HPDE6-E6E7 (cell line): ENCODE results near the gene SDC1.

Source experiments
- DNase-seq: peaks from one replicate; pipeline ENCODE4 v3.0.0; 2011; ENCODE audit warnings: missing footprints; ENCODE audit errors: extremely low spot score

SDC1 gene

DNA sequence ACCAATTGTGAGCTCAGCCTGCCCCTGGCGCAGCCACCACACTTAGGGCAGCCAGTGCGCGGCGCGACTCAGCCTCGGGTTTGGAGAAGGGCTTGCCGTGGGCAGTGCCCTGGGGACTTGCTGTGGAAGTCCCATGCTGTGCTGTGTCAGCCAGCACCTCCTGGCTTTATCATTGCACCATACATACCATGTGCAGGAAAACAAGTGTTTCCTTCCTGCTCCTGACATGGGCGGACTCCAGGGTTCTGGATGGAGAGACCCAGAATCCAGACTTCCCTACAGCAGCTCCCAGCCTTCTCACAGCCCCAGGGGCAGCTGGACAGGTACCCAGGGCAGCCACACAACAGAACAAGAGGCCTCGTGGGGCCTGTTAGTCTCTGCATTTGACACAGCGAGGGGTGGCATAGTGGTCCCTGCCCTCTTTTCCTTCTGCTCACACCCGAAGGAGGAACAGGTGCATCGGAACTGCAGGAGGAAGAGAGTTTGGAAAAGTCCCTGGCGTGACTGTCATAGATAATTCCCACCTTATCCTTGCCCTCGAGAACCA is 54.2 kb downstream of the SDC1 start:
- DNase-seq = no peak

DNA sequence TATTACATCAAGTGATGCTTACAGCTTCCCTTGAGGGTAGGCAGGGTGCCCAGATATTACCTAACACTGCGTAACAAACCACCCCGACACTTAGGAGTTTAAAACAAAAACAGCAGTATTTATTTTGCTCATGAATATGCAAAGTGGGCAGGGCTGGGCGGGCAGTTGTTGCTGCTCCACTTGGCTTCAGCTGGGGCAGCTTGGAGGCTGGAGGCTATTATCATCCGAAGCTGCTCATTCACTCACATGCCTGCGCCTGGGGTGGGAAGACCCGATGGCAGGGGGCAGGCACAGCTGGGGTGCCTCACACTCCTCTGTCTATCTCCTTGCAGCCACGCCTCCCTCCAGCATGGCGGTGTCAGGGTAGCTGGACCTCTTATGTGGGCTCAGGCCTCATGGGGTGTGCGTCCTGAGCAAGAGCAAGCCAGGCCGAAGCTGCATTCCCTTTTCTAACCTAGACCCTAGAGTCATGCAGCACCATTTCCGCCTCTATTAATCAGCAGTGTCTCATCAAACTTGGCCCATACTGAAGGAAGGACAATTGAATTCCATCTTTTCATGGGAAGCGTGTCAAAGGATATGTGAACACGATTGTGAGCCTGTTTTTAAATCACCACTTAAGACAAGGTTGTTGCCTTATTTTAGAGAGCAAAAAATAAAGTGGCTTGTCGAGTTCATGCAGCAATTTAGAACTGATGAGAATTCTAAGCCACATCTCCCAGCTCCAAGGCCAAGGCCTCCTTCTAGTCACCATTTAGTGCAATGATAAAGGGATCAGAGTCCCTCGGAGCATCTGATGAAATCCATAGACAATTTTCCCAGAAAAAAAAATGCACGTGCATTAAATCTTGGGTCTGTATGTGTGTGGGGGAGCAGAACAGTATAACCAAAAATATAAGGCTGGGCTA is 54.9 kb downstream of the SDC1 start:
- DNase-seq = no peak

DNA sequence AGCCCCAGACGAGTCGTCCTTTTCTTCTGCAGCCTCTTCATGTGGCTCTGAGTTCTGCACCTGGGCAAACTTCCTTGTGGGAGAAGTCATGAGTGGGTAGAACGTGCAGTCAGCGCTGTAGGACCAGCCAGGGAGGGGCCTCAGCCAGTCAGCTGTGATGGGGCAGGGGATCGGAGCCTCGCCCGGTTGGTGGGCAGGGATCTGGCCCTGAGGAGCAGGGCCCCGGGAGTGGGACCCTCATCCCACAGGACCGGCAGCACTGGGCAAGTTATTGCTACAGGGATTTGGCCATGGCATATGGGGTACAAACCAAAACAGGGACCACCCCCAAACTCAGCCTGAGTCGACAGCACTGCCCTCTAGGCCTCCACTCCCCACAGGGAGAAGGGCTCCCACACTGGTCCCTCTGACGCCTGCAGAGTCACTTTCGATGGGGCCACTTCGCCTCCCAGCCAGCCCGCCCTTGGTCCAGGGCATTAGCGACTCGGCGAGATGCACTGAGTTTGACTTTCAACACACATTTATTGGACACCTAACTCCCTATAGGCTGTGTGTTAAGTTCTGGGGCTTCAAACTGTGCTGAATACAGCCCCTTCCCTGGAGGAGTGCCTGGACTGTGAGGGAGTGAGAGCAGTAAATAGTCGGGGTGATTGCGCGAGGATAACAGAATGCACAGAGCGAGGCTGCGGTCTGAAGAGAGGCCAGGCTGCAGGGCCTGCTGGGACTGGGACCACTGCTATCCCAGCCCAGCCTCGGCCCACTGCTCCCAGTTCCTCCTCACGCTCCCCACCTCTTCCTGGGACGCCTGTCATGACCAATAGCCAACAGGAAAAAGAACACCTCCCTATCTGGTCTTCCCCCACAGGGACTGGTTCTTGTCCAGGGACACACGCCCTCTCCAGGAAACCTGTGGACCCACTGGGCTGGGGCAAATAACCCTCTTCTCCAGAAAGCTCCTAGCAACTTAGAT is 55.9 kb downstream of the SDC1 start:
- DNase-seq = no peak

DNA sequence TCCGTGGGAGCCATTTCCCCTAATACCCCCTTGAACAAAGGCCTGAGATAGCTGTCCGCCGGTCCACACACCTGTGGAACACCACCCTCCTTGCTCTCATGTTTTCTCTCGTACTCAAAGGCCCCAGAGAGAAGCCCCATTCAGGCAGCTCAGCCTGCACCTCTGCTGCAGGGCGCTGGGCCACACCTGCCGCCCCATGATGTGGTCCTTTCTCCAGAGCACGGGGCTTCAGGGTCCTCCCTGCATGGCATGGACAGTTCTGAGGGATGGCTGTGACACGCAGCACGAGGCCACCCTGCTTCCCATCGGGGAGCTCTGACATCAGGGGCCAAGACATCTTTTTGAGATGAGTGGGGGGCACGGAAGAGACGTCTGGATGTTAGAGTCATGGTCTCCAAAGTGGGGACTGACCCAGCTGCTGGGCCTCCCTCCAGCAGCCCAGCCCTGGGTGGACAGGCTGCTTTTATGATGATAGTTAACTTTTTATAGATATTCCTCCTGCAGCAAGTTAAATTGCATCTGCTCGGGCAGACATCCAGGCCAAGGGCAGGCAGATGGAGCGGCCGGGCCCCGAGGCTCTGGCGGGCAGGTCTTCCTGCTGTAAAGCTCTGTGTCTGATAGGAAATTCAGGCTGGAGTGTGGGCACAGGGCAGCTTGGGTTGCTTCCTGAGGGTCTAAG is 56.7 kb downstream of the SDC1 start:
- no peak for DNase-seq

DNA sequence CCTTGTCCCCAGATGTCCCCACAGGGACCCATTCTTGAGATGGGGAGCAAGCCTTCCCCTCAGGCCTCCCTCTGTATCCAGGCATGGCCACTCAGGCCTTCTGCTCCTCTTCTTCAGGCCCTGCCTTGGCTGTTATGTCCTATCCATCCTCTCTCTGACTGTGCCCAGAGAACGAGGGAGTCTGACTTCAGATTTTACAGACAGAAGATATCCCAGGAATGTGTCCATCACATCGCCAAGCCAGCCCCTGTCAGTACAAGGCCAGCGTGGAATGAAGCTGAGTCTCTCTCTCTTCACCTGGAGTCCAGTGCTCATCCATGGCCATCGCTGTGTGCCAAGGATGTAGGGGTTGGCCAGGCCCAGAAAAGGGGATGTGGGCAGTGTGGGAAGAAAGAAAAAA is 57.6 kb downstream of the SDC1 start:
- DNase-seq = no peak

DNA sequence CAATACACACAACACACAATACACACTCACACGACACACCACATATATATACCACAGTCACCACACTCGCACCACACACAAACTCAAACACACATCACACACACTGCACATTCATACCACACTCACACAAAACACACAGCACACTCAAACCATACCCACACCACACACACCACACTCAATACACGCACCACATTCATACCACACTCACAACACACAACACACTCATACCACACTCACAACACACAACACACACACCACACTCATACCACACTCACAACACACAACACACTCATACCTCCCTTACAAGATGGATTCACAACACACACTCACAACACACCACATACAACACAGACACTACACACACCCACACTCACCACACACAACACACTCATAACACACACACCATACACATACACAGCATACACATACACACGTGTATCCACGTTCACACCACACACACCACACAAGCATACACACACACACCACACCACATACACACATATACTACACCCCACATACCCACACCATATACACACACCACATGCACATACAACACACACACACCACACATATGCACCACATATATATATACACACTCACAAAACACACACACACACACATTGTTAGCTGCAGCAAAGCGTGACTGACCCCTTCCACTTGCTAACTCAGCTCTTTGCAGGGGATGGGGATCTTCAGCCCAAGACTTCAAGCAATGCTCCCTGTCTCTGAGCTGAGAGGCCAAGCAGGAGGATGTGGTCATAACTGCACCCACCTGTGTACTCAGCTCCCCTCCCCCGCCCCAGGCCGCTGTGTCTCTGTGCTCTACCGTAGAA is 59.0 kb downstream of the SDC1 start:
- DNase-seq = no peak

DNA sequence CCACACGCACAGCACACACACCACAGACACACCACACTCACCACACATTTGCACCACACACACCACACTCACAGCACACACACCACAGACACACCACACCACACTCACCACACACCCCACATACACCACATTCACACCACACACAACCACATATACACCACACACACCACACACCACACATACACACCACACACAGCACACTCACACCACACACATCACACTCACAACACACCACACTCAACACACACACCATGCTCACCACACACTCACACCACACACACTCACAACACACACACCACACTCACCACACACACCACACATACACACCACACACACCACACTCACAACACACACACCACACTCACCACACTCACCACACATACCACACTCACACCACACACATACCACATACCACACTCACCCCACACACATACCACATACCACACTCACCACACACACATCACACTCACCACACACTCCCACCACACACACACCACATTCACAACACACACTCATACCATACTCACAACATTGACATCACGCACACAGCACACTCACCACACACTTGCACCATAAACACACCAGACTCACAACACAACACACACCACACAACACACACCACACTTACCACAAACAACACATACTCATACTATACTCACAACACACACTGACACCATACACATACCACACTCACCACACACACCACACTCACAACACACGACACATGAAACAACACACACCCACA is 60.0 kb downstream of the SDC1 start:
- no peak for DNase-seq

DNA sequence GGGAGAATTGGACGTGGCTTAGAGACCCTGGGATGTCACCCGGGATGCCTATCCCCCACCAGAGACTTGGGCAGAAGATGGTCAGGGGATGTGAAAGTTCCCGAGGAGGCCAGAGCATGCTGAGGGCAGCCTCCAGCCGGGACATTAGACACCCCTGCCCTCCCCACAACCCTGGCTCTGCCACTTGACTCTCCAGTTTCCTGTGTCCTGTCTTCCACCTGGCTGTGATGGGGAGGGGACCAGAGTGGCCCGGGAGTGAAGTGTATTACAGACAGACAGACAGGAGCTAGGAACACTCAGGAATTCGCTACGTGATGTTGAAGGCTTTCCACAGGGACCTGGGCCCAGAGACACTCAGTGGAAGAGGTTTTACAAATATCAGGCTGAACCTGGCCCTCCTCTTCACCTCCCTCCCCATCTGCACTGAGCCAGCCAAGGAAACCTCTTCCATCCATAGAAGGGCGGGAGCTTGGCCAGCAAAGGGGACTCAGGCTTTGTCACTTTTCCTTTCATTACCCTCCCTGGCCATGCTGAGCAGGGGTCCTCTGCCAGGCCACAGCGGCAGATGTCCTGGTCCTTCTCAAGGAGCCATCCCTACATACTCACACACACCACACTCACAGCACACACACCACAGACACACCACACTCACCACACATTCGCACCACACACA is 60.7 kb downstream of the SDC1 start:
- DNase-seq = no peak

DNA sequence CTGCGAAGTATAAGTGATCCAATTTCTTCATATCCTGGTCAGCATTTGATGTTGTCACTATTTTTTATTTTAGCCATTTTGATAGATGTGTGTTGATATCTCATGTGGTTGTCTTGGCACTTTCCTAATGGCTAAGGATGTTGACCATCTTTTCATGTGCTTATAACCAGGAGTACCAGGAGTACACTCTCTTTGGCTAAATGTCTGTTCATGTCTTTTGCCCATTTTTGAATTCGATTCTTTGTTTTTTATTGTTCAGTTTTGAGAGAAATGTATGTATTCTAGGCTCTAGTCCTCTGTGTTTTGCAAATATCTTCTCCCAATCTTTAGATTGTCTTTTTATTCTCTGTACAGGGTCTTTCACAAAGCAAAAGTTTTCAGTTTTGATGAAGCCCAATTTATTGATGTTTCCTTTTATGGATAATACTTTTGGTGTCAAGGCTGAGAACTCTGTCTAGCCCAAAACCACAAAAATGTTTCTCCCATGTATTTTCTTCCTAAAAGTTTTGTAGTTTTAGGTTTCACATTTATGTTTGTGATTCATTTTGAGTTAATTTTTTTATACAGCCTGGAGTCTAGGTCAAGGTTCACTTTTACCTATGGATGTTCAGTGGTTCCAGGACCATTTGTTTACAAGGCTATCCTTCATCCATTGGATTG is 65.4 kb downstream of the SDC1 start:
- DNase-seq = no peak

DNA sequence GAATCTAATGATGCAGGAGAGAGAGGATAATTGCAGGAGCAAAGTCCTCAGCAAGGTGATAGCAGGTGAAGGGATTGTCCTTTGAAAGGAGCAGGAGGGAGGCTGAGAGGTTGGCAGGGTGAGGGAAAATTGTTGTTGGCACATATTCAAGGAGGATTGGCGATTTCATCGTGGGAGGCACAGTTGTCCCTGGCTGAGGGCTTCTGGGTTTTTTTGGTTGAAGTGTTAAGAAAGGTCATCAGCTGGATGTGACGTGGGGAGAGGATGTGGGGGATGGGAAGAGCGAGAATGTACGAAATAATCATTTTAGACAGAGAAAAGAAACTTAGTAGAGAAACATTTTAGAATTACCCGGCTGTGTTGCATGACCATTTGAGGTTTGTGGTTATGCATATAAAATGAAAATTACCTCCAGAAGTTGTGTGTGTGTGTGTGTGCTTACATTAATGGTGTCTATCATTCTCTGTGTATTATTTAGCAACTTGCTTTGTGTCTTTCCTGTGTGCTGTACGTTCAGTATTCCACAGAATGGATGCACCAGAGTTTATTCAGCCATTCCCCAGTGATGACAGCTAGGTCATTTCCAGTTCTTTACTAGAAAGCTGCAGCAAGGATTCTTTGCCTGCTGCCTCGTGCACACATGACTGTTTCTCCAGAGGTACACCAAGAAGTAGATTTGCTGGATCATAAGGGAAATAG is 67.6 kb downstream of the SDC1 start:
- DNase-seq = no peak

DNA sequence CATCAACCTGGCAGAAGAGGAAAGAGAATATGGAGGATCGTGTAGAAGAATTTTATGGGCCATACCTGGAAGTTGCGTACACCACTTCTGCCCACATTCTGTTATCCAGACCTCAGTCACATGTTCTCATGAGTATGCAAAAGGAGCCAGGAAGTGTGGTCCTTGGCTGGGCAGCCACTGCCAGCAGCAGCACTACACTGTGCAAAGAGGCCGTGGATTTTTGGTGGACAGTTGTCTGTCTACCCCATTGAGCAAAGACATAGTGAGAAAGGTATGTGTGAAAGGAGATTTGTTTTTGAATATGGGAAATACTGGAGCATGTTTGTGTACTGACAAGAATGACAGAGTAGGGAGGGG is 68.1 kb downstream of the SDC1 start:
- no peak for DNase-seq

DNA sequence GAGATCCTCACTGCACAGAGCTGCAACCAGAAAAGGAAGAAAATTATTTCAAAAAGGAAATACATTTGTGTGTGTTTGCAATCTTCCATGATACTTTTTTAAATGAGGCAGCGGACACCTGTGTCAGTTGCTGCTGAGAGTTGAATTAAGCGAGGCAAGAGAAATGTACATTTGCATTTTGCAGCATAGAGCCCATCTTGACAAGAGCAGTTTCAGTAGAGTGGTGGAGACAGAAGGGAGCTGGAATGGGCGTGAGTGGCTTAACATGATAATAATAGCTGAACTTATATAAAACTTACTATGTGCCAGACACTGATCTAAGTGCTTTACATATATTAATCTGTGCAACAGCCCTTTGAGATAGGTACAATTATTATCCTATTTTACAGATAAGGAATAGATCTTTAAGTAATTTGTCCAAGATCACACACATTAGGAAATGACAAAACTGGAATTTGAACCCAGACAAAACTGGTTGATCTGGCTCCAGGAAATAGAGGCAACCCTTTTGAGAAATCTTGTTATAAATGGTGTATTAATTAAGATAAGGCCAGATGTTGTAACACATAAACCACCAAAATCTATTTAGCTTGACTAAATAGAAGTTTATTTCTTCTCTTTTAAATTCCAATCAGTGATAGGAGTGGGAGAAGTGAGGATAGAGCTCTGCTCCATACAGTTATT is 68.7 kb downstream of the SDC1 start:
- no peak for DNase-seq

DNA sequence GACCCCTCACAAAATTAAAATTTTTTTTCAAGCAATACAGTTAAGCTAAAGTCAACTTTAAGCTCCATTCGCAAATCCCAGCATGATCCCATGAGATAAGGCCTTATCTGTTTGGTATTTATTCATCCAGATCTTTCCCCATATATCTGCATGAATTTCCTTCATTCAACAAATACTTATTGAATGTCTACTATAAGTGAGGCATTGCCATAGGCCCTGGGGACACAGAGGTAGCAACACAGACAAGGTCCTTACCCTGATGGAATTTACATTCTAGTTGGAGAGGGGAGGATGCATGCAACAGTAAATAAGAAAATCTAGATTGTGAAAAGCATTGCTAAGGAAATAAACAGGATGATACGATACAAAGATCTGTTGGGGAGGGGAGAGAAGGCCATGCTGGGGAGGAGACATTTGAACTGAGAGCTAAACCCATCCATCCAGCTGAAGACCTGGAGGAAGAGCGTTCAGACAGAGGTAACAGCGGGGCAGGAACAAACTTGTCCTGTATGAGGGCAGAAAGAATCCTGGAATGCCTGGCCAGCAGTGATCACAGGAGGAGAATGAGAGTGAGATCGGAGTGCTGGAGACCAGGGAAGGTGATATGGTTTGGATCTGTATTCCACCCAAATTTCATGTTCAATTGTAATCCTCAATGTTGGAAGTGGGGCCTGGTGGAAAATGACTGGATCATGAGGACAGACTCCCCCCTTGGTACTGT is 71.6 kb downstream of the SDC1 start:
- peak; percentile 58 for DNase-seq

DNA sequence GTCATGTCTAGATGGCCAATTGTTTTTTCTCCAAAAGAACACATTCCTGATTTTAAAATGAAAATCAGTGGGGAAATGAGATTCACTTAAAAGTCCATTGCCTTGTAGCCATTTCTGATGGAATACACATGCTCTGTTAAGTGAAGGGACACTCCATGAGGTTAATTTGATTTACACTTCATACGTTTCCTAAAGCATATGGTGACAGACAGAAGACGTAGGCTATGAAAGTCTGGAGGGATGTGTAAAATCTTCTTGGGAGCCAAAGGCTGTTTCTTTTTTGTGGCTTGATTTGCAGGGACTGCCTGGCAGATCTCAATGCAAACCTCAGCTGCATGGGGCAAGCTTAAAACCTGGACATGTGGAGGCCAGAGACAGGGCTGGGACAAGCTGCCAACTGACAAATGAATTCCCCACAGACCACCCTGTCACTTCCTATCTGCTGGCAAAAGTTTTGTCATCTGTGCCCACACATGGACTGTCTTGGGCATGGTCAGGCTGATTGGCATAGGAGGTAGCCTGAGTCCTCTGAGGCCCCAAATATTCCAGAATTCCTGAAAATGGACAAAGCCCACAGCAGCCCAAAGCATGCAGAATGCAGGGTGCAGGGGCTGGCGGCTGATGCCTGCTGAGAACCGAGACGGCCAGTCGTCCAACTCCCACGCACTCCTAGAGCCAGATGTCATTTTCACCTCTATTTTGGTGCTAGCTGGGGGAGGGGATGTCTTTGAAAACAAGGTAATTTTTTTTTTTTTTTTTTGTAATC is 73.9 kb downstream of the SDC1 start:
- no peak for DNase-seq
